ENCODE measurements around the gene PIGU. TPM values are rescaled to one million over a fixed set of nuclear protein-coding genes. Genes with fewer than 3 reads are reported as not detected.
A peak's percentile ranks its signal among the peaks of the same experiment; 100 is the strongest.
"Not testable (repeated sequence)": the region's sequence is repeated elsewhere in the genome, so short reads cannot be mapped to it uniquely, and the experiment has no call there.

PIGU gene
- polyA plus RNA-seq, 3 donors: 5.8 to 11.3 (median 10.9) TPM

GRCh38 chr20:34522969-34523871 lies 153.7 kb downstream of the PIGU start:
- Histone ChIP-seq H3K9me3 (replicated peaks in 1 of 2; ENCODE audit: control insufficient read depth in 1 of 2, insufficient read depth in 1 of 2, low read length in 2 of 2) (no peaks in the 10 kb centered on the region), H3K4me1 (ENCODE audit: control insufficient read depth in 1 of 2, insufficient read depth in 2 of 2, low read length in 2 of 2) (no peaks in the 10 kb centered on the region), H3K27ac (ENCODE audit: low read depth in 1 of 2, low read length in 2 of 2) (peak overlapping the region in 1 of 2 donors; percentile 20), H3K27me3 (ENCODE audit: control insufficient read depth in 2 of 2, insufficient read depth in 2 of 2, low read length in 2 of 2) (no peaks in the 10 kb centered on the region), H3K4me3 (replicated peaks in 1 of 3; ENCODE audit: low read depth in 2 of 3, low read length in 3 of 3) (no peak overlapping the region), H2AFZ (ENCODE audit: insufficient read depth, low read depth, low read length, poor library complexity, severe bottlenecking) (no peak overlapping the region), H3K36me3 (replicated peaks in 1 of 2; ENCODE audit: control insufficient read depth in 1 of 2, insufficient read depth in 2 of 2, low read length in 2 of 2) (peaks cover 23 to 77% of the 10 kb centered on the region in 2 donors), H3K9ac (ENCODE audit: insufficient read depth, low read length, poor library complexity, severe bottlenecking) (no peak overlapping the region), H3K4me2 (replicated peaks; ENCODE audit: extremely low read depth, low read length, poor library complexity, severe bottlenecking) (no peak overlapping the region), H4K20me1 (ENCODE audit: insufficient read depth, low read length) (peaks cover 86% of the 10 kb centered on the region), H3K79me2 (ENCODE audit: insufficient read depth, low read length) (peaks cover 79% of the 10 kb centered on the region)
- Mint-ChIP-seq H3K27ac (peak overlapping the region in 5 of 7 donors; percentile 2 to 67 (median 46)), H3K4me1 (peaks cover 9% of the 10 kb centered on the region), H3K9me3 (no peaks in the 10 kb centered on the region), H3K4me3 (peak overlapping the region in 1 of 2 donors; percentile 51), H3K27me3 (ENCODE audit: low read depth in 3 of 3) (peaks cover 0 to 2% (median 0%) of the 10 kb centered on the region in 3 donors), H3K36me3 (peaks cover 46 to 77% of the 10 kb centered on the region in 2 donors)
- DNase-seq: peak in 1 of 3 donors; percentile 16
- 56% methylated on average over 15 of the region's 17 CpGs for WGBS (ENCODE audit: insufficient coverage)
- intact Hi-C loops (cut with micrococcal nuclease): loop anchor here in 1 of 2 donors (5.0 kb wide), 1 partner anchor 221 kb away; the partner anchor contains the start of gene AHCY
- TF ChIP-seq, protein P1, sequence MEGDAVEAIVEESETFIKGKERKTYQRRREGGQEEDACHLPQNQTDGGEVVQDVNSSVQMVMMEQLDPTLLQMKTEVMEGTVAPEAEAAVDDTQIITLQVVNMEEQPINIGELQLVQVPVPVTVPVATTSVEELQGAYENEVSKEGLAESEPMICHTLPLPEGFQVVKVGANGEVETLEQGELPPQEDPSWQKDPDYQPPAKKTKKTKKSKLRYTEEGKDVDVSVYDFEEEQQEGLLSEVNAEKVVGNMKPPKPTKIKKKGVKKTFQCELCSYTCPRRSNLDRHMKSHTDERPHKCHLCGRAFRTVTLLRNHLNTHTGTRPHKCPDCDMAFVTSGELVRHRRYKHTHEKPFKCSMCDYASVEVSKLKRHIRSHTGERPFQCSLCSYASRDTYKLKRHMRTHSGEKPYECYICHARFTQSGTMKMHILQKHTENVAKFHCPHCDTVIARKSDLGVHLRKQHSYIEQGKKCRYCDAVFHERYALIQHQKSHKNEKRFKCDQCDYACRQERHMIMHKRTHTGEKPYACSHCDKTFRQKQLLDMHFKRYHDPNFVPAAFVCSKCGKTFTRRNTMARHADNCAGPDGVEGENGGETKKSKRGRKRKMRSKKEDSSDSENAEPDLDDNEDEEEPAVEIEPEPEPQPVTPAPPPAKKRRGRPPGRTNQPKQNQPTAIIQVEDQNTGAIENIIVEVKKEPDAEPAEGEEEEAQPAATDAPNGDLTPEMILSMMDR (IDR thresholded peaks at IDR 0.05): peak; percentile 29

- not testable (repeated sequence) for DNase-seq
Observed at GRCh38 chr20:34519841-34520240, 157.1 kb downstream of the PIGU start.

DNA sequence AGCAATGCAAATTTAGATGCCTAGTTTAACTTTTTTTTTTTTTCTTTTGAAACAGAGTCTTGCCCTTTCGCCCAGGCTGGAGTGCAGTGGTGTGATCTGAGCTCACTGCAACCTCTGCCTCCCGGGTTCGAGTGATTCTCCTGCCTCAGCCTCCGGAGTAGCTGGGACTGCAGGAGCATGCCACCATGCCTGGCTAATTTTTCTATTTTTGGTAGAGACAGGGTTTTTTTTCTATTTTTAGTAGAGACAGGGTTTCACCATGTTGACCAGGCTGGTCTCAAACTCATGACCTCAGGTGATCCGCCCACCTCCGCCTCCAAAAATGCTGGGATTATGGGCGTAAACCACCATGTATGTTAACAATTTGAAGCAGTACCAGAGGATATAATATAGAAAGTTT lies 158.0 kb downstream of the PIGU start:
- intact Hi-C loops (cut with micrococcal nuclease); H3K27me3 Mint-ChIP-seq (ENCODE audit: low read depth in 3 of 3); H2AFZ ChIP-seq (ENCODE audit: insufficient read depth, low read depth, low read length, poor library complexity, severe bottlenecking); H3K9me3 Mint-ChIP-seq; H3K27me3 ChIP-seq (ENCODE audit: control insufficient read depth in 2 of 2, insufficient read depth in 2 of 2, low read length in 2 of 2); H3K4me3 ChIP-seq (replicated peaks in 1 of 3; ENCODE audit: low read depth in 2 of 3, low read length in 3 of 3); H3K27ac Mint-ChIP-seq; H3K4me2 ChIP-seq (replicated peaks; ENCODE audit: extremely low read depth, low read length, poor library complexity, severe bottlenecking); H3K9ac ChIP-seq (ENCODE audit: insufficient read depth, low read length, poor library complexity, severe bottlenecking); H3K4me3 Mint-ChIP-seq; H3K27ac ChIP-seq (ENCODE audit: low read depth in 1 of 2, low read length in 2 of 2); H3K9me3 ChIP-seq (replicated peaks in 1 of 2; ENCODE audit: control insufficient read depth in 1 of 2, insufficient read depth in 1 of 2, low read length in 2 of 2); DNase-seq: not testable (repeated sequence)
- peaks cover 79% of the 10 kb centered on the region for H3K79me2 ChIP-seq (ENCODE audit: insufficient read depth, low read length)
- peaks cover 12 to 21% of the 10 kb centered on the region in 2 donors for H3K4me1 ChIP-seq (ENCODE audit: control insufficient read depth in 1 of 2, insufficient read depth in 2 of 2, low read length in 2 of 2)
- peaks cover 53% of the 10 kb centered on the region for H4K20me1 ChIP-seq (ENCODE audit: insufficient read depth, low read length)
- peaks cover 3 to 35% of the 10 kb centered on the region in 2 donors for H3K36me3 ChIP-seq (replicated peaks in 1 of 2; ENCODE audit: control insufficient read depth in 1 of 2, insufficient read depth in 2 of 2, low read length in 2 of 2)
- WGBS (ENCODE audit: insufficient coverage): 95% methylated on average over 3 of the region's 7 CpGs
- peaks cover 32% of the 10 kb centered on the region for H3K4me1 Mint-ChIP-seq
- peaks cover 17 to 40% of the 10 kb centered on the region in 2 donors for H3K36me3 Mint-ChIP-seq

More at GRCh38 chr20:34519841-34520240, 157.1 kb downstream of the PIGU start:
- H3K9ac ChIP-seq (ENCODE audit: insufficient read depth, low read length, poor library complexity, severe bottlenecking); H3K4me3 ChIP-seq (replicated peaks in 1 of 3; ENCODE audit: low read depth in 2 of 3, low read length in 3 of 3); H3K4me2 ChIP-seq (replicated peaks; ENCODE audit: extremely low read depth, low read length, poor library complexity, severe bottlenecking); H3K9me3 ChIP-seq (replicated peaks in 1 of 2; ENCODE audit: control insufficient read depth in 1 of 2, insufficient read depth in 1 of 2, low read length in 2 of 2); H3K9me3 Mint-ChIP-seq; H3K27me3 Mint-ChIP-seq (ENCODE audit: low read depth in 3 of 3); H3K27ac Mint-ChIP-seq; H2AFZ ChIP-seq (ENCODE audit: insufficient read depth, low read depth, low read length, poor library complexity, severe bottlenecking); H3K4me3 Mint-ChIP-seq; H3K27me3 ChIP-seq (ENCODE audit: control insufficient read depth in 2 of 2, insufficient read depth in 2 of 2, low read length in 2 of 2); H3K27ac ChIP-seq (ENCODE audit: low read depth in 1 of 2, low read length in 2 of 2): not testable (repeated sequence)
- Mint-ChIP-seq H3K4me1 (peaks cover 27% of the 10 kb centered on the region), H3K36me3 (peaks cover 21 to 47% of the 10 kb centered on the region in 2 donors)
- intact Hi-C loops (cut with micrococcal nuclease): loop anchor here in 1 of 2 donors (5.0 kb wide), 1 partner anchor 218 kb away; the partner anchor contains the start of gene AHCY
- Histone ChIP-seq H4K20me1 (ENCODE audit: insufficient read depth, low read length) (peaks cover 63% of the 10 kb centered on the region), H3K4me1 (ENCODE audit: control insufficient read depth in 1 of 2, insufficient read depth in 2 of 2, low read length in 2 of 2) (peaks cover 10 to 20% of the 10 kb centered on the region in 2 donors), H3K79me2 (ENCODE audit: insufficient read depth, low read length) (peaks cover 89% of the 10 kb centered on the region), H3K36me3 (replicated peaks in 1 of 2; ENCODE audit: control insufficient read depth in 1 of 2, insufficient read depth in 2 of 2, low read length in 2 of 2) (peaks cover 3 to 45% of the 10 kb centered on the region in 2 donors)
- 98% methylated on average over 8 of the region's 10 CpGs for WGBS (ENCODE audit: insufficient coverage)
